GM12892 (cell line): Measurements from ENCODE around the gene DCUN1D1. TPM values are rescaled to one million over a fixed set of nuclear protein-coding genes. Genes with fewer than 3 reads are reported as not detected.
"Not testable (repeated sequence)": the region's sequence is repeated elsewhere in the genome, so short reads cannot be mapped to it uniquely, and the experiment has no call there.

Source experiments
- DNase-seq: peaks from one replicate; pipeline ENCODE4 v3.0.0; 2011; ENCODE audit not compliant: insufficient read length
- FAIRE-seq: peaks from 2 replicates; lab custom pipeline; 2011; peaks lifted over from hg19 to GRCh38; lab: Jason Lieb, UNC
- POLR2A ChIP-seq: IDR thresholded peaks from 2 replicates; pipeline ENCODE4 v1.6.1; 2011; ENCODE audit warnings: low read depth, low read length, control low read depth
- POLR2AphosphoS5 ChIP-seq: IDR thresholded peaks from 2 replicates; pipeline ENCODE4 v1.6.1; 2011; ENCODE audit warnings: low read depth, low read length, control low read depth
- TAF1 ChIP-seq: IDR thresholded peaks from 2 replicates; pipeline ENCODE4 v1.6.1; 2011; ENCODE audit warnings: low read depth, mild to moderate bottlenecking, control low read depth, low read length, borderline replicate concordance
- polyA plus RNA-seq: library from polyadenylated mRNA; unstranded; fragments of >200 nt; gene quantifications from one replicate; pipeline ENCODE4 v1.2.1, GENCODE V29; 2012; ENCODE audit warnings: missing spikeins, inconsistent platforms; ENCODE audit not compliant: missing spikeins

The DCUN1D1 gene
- polyA plus RNA-seq: 28.2 TPM

- no peak for TF ChIP-seq TAF1
- TF ChIP-seq POLR2AphosphoS5: no peak
- TF ChIP-seq POLR2A: peak; percentile 70; the same call in 1 of the 2 replicates
- FAIRE-seq (peak; percentile 82), DNase-seq (peak; percentile 94)
Observed at GRCh38 chr3:182980204-182981037, at the start of gene DCUN1D1. Gene DCUN1D1 (minus strand): TSS chr3:182980538. CDS start chr3:182980489, 49 bp downstream.

- DNase-seq (no peak), FAIRE-seq (no peak)
- TF ChIP-seq POLR2AphosphoS5 (no peak), TAF1 (no peak), POLR2A (no peak)
Observed at GRCh38 chr3:183028416-183028815, 48.1 kb upstream of the DCUN1D1 start.

GRCh38 chr3:183027276-183027675, 46.9 kb upstream of the DCUN1D1 start:
- DNase-seq (no peak), FAIRE-seq (no peak)
- no peak for TF ChIP-seq TAF1
- no peak for TF ChIP-seq POLR2AphosphoS5
- TF ChIP-seq POLR2A: no peak

GRCh38 chr3:183022936-183023516, 42.7 kb upstream of the DCUN1D1 start:
- DNase-seq: no peak
- FAIRE-seq: no peak
- TF ChIP-seq POLR2A: no peak

- TF ChIP-seq POLR2AphosphoS5: no peak
- TF ChIP-seq TAF1: no peak
- TF ChIP-seq POLR2A: no peak
- no peak for FAIRE-seq
- DNase-seq: no peak
Observed at GRCh38 chr3:183018421-183019192, 38.3 kb upstream of the DCUN1D1 start.

GRCh38 chr3:183015185-183015584, 34.8 kb upstream of the DCUN1D1 start:
- FAIRE-seq (no peak), DNase-seq (no peak)
- TF ChIP-seq POLR2AphosphoS5 (no peak), POLR2A (no peak), TAF1 (no peak)

GRCh38 chr3:183013856-183014255, 33.5 kb upstream of the DCUN1D1 start:
- TF ChIP-seq POLR2A (no peak), TAF1 (no peak), POLR2AphosphoS5 (no peak)
- FAIRE-seq (no peak), DNase-seq (no peak)

- no peak for DNase-seq
- no peak for FAIRE-seq
- TF ChIP-seq POLR2AphosphoS5 (no peak), TAF1 (no peak), POLR2A (no peak)
Observed at GRCh38 chr3:183013074-183013473, 32.7 kb upstream of the DCUN1D1 start.

- DNase-seq: no peak
- FAIRE-seq: no peak
- TF ChIP-seq TAF1 (no peak), POLR2AphosphoS5 (no peak), POLR2A (no peak)
Observed at GRCh38 chr3:183008800-183009199, 28.5 kb upstream of the DCUN1D1 start.

- FAIRE-seq (no peak), DNase-seq (no peak)
- no peak for TF ChIP-seq POLR2A
- TF ChIP-seq POLR2AphosphoS5: no peak
- no peak for TF ChIP-seq TAF1
Observed at GRCh38 chr3:183008303-183008702, 28.0 kb upstream of the DCUN1D1 start.

GRCh38 chr3:183006396-183007002, 26.2 kb upstream of the DCUN1D1 start:
- TF ChIP-seq TAF1 (no peak), POLR2A (no peak), POLR2AphosphoS5 (no peak)
- DNase-seq (no peak), FAIRE-seq (no peak)

- DNase-seq: no peak
- no peak for FAIRE-seq
- TF ChIP-seq TAF1 (no peak), POLR2A (no peak), POLR2AphosphoS5 (no peak)
Observed at GRCh38 chr3:182999767-183000166, 19.4 kb upstream of the DCUN1D1 start.

- FAIRE-seq, DNase-seq: not testable (repeated sequence)
Observed at GRCh38 chr3:182993486-182994201, 13.3 kb upstream of the DCUN1D1 start.
